NCI-H2081 (cell line): Measurements from ENCODE around the gene ZBTB5.
"Not testable (repeated sequence)": the region's sequence is repeated elsewhere in the genome, so short reads cannot be mapped to it uniquely, and the experiment has no call there.

Experiments
- DNase-seq, 2 experiments: peaks; one replicate each; lab custom pipeline; 2025; lab: John Stamatoyannopoulos, UW

Gene ZBTB5

DNA sequence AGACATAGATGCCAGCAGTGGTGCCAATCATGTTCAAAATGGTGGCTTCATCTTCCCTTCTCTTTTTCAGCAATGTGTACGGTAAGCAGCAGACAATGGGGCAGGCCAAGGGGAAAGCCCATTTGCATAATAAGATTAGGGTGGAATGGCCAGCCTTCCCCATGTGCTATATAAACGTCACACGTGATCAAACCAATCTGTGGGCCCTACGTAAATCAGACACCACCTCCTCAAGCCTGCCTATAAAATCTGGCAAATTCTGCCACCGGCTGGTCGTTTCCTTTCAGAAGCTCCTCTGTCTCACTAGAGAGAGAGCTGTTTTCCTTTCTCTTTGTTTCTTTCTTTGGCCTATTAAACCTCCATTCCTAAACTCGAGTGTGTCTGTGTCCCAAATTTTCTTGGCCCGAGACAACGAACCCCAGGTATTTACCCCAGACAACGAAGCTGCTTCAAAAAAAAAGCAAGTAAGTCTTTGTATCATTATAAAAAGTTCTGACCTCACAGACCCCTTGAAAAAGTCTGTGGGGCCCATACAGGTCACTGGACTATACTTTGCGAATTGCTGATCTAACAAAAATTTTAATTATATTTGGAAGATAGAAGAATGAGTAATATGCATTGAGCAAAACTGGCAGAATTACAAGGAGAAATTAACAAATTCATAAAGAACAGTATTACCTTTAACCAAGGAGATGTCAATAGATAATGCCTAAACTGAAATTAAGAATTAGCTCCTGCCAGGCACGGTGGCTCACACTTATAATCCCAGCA is 15.2 kb downstream of the ZBTB5 start:
- DNase-seq: no peak

DNA sequence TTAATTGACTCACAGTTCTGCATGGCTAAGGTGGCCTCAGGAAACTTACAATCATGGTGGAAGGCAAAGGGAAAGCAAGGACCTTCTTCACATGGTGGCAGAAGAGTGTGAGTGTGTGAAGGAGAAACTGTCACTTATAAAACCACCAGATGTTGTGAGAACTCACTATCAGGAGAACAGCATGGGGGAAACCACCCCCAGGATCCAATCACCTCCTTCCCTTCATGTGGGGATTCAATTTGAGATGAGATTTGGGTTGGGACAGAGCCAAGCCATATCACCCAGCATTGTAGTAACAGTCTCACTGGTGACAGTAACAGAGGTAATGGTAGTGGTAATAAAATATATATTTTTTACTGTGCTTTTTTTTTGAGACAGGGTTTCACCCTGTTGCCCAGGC is 18.1 kb downstream of the ZBTB5 start:
- DNase-seq: no peak

DNA sequence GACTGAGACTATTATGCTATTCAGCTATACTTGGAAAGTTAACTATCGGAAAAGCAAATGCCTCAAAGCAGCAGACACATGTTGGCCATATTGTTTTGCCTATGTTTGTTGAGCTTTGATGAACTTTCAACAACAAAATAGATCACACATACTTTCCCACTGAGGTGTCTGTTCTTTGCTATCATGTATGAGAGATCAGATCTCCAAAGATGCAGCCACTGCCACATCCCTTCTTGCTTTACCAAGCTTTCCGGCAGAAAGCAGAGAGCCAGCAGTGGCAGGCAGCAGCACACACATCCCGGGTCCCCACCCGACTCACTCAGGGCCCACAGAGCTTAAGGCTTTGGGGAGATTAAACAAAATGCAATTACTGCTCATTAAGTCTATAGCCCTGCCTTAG is 18.8 kb downstream of the ZBTB5 start:
- DNase-seq: peak in 1 of 2 experiments; percentile 18

DNA sequence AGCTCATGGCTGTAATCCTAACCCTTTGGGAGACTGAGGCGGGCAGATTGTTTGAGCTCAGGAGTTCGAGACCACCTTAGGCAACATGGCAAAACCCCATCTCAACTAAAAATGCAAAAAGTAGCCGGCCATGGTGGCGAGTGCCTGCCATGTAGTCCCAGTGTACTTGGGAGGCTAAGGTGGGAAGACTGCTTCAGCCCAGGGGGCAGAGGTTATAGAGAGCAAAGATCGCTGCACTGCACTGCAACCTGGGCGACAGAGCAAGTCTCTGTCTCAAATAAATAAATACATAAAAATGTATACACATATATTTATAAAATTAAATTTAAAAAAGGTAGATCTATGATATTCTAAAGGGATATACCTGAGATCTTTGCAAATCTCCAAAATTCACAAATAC is 19.4 kb downstream of the ZBTB5 start:
- DNase-seq: no peak

DNA sequence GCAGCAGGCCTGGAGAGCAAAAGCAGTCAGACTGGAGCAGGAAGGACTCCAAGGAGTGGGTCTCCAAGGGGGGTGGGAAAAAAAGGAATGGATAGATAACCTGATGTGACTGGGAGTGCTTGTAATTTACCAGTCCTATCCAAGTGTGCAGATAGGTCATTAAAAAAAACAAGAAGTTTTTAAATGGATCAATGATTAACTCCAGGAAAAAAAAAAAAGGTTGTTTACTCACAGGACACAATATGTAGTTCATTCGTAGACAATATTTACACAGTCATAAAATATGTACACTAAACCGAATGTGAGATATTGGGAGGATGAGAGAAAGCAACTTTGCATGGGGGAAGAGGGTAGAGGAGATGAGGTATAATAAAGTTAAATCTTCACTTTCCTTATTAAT is 20.4 kb downstream of the ZBTB5 start:
- DNase-seq: no peak

DNA sequence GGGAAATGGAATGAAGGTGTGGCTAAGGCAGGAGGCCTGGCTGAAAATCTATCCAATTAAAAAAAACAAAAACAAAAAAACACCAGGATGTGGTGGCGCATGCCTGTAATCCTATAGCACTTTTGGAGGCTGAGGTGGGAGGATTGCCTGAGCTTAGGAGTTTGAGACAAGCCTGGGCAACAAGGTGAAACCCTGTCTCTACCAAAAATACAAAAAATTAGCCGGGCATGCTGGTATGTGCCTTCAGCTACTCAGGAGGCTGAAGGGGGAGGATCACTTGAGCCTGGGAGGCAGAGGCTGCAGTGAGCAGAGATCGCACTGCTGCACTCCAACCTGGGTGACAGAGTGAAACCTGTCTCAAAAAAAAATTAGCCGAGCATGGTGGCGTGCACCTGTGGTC is 21.7 kb downstream of the ZBTB5 start:
- DNase-seq: no peak

DNA sequence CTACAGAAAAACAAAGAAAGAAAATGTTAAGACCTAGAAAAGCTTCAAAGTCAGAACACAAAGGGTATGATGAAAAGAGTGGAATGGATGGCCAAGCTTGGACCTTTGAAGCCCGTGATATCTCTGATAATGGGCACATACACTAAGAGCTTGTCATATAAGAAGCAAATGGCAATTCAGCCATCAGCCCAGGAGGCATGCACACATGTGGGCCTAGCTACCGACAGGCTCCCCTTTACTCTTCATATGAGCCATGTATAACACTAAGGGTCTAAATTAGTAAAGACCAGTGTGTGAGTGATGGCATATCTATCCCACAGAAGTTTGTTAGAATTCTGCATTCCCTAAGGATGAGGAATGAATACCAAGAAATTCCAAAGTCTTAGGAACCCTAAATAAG is 22.7 kb downstream of the ZBTB5 start:
- DNase-seq: no peak

DNA sequence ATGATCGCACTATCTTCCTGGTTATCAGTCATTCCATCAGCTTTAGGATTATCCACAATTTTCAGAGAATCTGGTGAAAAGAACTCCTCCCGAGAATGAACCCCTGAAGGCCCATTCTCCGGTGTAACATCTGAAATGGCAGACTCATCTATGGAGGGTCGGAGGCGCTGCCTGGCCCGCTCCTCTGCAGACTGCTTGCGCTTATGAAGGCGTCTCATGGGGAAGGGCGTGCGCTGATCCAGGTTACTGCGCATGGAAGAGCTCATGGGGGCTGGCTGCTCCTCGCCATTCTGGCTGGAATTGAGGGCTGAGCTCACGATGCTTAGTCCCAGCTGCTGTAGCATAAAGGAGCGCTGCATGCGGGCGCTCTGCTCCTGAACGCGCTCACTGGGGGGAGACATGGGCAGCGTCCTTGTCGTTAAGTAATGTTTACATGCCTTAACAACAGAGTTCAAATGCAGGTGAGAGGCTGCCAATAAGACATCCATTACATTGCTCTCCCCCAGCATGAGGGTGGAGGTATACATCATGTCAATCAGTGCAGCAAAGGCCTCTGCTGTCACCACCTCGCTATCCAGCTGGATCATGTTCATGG is 23.4 kb downstream of the ZBTB5 start:
- peak in 1 of 2 experiments; percentile 6 for DNase-seq

DNA sequence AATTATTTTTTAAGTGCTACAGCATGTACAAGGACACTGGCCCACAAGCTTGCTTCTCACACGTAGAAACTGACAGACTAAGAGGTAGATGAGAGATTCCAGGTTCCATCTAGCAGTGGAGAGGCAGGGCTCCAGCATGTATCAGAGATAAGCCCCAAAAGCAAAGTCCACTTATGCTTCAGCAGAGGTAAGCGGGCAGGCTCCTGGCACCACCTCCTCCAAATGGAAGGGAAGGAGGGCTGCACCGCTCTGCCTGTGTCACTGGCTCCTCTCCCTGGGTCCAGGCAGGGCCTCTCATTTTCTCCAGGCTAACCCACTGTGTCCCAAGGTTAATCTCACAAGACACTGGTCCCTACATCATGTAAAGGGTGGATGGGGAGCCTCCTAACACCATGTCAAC is 26.9 kb downstream of the ZBTB5 start:
- no peak for DNase-seq

DNA sequence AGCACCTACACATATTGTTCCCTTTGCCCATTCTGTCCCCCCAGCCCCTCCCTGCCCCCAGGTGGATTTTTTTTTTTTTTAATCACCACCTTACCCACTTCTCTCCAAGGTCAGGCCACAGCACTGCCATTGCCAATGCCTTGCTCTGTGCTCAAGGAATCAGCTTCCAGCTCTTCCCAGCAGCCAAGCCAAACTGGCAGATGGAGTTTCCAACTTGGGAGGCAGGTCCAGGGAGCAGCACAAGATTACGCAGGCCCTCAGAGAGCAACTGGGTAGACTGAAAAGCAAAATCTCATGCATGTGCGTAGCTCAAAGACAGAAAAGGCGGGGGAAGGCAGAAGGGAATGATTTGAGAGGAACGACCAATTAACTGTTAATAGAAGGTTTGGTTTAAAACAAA is 27.6 kb downstream of the ZBTB5 start:
- DNase-seq: no peak

DNA sequence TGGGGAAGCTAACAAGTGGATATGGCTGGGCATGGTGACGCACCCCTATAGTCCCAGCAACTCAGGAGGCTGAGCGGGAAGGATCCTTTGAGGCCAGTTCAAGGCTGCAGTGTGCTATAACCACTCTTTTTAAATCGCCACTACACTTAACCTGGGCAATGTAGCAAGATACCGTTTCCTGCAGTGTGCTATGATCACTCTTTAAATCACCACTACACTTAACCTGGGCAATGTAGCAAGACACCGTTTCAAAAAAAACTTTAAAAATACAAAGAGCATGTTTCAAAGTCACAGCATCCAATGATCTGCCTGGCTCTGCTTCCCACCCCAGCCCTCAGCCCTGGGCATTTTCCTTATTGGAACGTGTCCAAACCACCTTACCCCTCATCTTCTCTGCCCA is 28.2 kb downstream of the ZBTB5 start:
- no peak for DNase-seq

DNA sequence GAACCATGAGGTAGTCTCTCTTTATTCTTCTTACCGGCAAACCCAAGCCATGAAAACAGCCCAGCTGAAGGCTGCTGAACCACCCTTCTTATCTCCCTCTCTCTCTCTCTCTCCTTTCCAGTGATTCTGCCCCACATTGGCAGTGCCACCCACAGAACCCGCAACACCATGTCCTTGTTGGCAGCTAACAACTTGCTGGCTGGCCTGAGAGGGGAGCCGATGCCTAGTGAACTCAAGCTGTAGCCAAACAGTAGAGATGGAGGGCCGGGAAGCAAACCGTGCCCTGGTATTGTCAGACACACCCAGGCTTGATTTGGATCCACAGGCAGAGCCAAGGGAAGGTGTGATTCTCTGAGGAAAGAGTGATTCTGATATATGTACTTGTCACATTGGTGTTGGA is 28.7 kb downstream of the ZBTB5 start:
- DNase-seq: no peak

DNA sequence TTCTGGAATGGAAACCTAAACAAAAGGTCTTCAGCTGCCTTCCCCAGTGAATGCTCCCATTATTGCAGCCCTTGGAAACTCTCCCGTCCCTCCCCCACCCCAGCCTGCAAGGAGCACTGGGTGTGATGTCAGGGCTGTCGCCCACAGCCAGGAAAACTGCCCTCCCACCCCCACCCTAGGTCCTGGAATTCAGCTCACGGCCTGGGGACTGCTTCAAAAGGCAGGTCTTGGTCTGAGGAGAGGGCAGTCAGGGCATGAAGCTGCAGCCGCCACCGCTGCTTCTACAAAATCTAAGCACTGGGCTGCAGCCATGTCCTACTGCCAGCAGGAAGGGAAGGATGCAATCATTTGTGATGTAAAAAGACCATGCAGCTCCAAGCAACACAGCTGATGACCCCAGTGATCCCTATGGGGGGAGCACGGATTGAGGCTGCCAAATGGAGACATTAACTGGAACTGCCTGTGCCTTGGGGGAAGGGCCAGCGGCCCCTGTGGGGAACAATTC is 31.3 kb downstream of the ZBTB5 start:
- DNase-seq: no peak

DNA sequence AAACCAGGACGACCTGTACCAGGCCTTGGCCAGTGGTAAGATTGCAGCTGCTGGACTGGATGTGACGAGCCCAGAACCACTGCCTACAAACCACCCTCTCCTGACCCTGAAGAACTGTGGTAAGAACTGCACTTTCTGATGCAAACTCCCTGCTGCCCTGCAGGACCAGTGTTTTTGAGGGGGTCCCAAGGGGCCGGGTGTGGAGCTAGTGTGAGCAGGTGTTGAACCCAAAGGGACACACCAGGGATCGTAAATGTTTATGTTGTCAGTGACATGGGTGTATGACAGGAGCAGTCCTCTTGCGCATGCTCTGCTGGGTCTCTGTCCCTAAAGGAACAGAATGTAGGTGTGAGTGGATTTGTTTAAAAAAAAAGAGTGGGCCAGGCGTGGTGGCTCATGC is 33.2 kb downstream of the ZBTB5 start:
- no peak for DNase-seq

DNA sequence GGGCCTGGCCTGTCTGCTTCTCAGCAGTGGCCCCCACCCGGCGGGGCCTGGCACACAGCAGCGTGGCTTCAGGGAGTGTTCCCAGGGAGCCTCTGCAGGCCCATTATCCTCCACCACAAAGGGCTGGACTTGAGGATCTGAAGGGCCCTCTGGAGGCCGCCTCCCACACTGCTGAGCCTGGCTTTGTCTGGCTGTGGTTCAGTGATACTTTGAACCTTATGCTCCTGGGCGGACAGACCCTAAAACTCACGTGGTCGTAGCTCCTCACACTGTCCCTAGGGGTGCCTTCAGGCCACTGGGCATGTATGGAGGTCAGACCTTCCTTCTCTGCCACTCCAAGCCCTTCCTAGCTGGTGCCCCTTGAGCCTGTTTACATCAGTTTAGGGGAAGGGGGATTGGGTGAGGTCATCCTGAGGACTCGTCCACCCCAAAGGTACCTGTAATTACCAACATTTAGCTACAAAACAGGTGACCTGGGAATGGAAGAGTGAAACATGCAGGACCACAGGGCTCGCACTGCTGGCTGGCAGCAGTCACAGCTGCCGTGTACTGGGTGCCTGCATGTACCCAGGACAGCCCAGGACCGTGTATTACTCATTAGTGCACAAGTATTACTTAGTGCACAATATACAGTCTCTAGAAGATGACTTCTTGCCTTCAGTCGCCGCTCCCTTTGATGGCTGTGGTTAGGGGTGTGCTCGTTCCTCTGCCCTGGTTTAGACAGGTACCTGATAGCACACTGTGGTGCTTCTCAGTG is 34.2 kb downstream of the ZBTB5 start:
- no peak for DNase-seq

DNA sequence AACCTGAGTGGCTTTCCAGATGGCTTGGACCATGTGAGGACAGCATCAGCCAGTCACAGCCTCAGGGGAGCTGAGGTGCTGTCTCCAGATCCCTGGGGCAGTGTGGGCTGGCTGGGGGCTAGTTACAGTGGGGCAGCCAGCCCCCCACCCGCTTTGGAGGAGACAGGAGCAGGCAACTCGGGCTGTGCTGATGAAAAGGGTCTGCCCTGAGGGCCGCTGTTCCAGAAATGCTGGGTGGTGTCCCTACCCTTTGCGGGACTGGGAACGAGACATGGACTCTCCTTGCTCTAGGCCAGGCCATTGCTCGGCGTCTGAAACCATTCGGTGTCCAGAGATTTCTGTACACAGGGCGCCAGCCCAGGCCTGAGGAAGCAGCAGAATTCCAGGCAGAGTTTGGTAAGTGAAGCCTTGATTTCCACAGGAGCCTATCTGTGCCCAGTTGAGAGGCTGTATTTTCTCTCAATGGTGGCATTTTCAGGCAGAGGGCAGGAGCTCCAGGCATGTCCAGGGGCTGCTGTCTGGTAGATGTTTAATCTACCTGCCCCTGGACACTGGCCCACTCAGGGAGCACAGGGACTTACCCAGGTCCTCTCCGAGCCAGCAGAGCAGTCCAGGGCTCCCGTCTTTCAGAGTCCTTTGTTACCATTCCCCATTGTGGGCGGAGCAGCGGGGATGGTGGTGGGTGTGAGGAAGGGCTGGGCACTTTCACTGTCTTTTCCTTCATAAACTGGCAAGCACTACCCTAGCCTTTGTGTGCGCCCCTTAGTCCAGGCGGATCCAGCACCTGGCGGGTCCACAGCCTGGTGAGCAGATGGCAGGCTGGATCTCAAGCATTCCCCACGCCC is 35.6 kb downstream of the ZBTB5 start:
- no peak for DNase-seq

DNA sequence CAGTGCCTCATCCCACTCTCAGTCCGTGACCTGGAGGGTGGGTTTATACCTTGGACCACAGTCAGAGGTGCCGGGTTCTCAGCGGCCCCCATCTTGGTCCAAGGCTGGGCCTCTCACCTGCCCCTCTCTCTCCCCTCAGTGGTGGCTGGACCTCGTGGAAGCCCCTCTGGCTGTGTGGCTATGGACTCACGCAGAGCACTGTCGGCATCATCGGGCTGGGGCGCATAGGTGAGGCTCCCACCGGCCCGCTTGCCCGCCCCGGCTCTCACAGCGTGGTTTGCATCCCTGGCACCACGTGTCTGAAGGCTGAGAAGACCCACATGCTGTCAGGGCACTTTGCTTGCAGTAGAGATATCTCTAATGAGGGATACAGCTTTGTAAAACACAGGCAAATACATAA is 36.9 kb downstream of the ZBTB5 start:
- DNase-seq: no peak

DNA sequence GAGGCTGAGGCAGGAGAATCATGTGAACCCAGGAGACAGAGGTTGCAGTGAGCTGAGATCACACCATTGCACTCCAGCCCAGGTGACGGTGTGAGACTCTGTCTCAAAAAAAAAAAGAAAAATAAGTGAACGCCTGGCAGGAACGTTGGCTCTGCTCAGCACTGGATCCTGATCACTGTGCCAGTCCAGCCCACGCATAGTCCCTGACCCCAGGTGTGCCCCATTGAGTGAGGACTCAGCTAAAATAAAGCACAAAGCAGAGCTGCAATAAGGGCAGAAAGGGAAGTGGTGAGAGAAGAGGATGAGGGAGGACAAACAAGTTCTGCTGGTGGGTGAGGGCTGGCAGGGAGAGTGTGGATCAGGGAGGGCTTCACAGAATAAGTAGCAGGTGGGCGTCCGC is 38.4 kb downstream of the ZBTB5 start:
- DNase-seq: no peak

DNA sequence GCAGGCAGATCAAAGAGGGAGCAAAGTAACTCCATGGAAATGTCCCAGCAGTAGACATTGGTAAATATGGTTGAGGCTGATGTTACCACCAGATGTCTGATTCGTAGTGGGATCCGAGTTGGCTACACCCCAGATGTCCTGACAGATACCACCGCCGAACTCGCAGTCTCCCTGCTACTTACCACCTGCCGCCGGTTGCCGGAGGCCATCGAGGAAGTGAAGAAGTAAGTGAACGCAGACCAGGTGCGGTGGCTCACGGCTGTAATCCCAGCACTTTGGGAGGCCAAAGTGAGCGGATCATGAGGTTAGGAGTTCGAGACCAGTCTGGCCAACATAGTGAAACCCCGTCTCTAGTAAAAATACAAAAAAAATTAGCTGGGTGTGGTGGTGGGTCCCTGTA is 38.8 kb downstream of the ZBTB5 start:
- DNase-seq: not testable (repeated sequence)

DNA sequence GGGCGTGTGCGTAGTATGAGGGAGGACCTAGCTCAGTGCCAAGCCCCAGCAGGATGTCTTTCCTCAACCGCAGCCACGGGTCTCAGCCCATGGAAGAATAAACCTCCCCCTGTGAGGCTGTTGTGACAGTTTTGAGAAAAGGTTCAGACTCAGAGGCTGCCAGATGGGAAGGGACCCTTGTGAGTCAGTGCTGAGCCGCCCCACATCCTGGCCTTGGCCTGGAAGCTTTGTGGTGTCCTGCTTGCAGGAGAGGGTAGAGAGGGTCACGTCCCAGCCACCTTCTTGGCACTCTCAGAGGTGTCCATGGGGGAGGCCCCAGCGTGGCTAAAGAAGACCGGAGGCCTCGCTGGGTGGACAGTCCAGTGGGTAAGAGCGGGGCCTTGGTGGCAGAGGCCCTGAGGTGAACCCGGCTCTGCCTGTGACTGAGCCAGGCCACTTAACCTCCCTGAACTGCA is 39.9 kb downstream of the ZBTB5 start:
- DNase-seq: peak in 1 of 2 experiments; percentile 11

DNA sequence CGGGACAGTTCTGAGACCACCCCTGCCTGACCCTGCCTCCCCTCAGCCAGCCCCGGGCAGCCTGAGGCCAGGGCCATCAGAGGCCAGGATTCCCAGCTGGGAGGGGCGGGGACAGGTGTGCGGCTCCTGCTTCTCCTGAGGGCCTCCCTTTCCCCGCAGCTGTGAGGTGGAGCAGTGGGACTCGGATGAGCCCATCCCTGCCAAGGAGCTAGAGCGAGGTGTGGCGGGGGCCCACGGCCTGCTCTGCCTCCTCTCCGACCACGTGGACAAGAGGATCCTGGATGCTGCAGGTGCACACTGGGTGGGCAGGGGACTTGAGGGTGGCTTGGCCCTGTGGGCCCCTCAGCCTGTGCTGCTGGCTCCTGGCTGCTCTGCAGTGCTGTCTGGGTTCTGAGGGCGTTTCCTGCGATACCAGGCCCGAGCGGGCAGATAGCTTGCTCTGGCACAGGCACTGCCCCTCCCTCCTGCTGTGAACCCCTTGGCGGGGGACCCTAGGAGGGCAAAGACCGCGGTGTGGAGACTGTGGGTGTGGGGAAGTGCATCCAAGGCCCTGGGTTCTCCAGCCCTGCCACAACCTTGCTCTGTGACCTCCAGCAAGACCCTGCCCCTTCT is 40.5 kb downstream of the ZBTB5 start:
- no peak for DNase-seq
